GM23248 (cell line): Measurements from ENCODE around the gene IFIH1. TPM values are rescaled to one million over a fixed set of nuclear protein-coding genes. Genes with fewer than 3 reads are reported as not detected.

Experiments
- DNase-seq: peaks from one replicate; pipeline ENCODE4 v3.0.0-alpha.2; 2015
- H2AFZ ChIP-seq: fragments of 200-600 bp; sonication (generic); 2 replicates; pipeline ENCODE4 v1.6.1; 2016; ENCODE audit warnings: antibody characterized with exemption
- H3F3A ChIP-seq: fragments of 200-600 bp; sonication (generic); 2 replicates; pipeline ENCODE4 v1.6.1; 2016; ENCODE audit warnings: mild to moderate bottlenecking, antibody characterized with exemption, mixed run types; ENCODE audit not compliant: insufficient read depth
- H3K27ac ChIP-seq: fragments of 200-600 bp; sonication (generic); 2 replicates; pipeline ENCODE4 v1.5.1; 2016; ENCODE audit warnings: mild to moderate bottlenecking
- H3K27me3 ChIP-seq: fragments of 200-600 bp; sonication (generic); replicated peaks from 2 replicates; pipeline ENCODE4 v1.6.1; 2016; ENCODE audit warnings: mild to moderate bottlenecking; ENCODE audit not compliant: insufficient read depth
- H3K36me3 ChIP-seq: fragments of 200-600 bp; sonication (generic); 2 replicates; pipeline ENCODE4 v1.6.1; 2016; ENCODE audit warnings: low read depth, mild to moderate bottlenecking
- H3K4me1 ChIP-seq: fragments of 200-600 bp; sonication (generic); 2 replicates; pipeline ENCODE4 v1.6.1; 2016; ENCODE audit warnings: mild to moderate bottlenecking; ENCODE audit not compliant: insufficient read depth
- H3K4me2 ChIP-seq: fragments of 200-600 bp; sonication (generic); one replicate; pipeline ENCODE4 v1.6.1; 2016; ENCODE audit warnings: mild to moderate bottlenecking; ENCODE audit not compliant: unreplicated experiment
- H3K4me3 ChIP-seq: fragments of 200-600 bp; sonication (generic); 2 replicates; pipeline ENCODE4 v1.5.1; 2016; ENCODE audit warnings: mild to moderate bottlenecking
- H3K79me2 ChIP-seq: fragments of 200-600 bp; sonication (generic); 2 replicates; pipeline ENCODE4 v1.6.1; 2016; ENCODE audit warnings: mild to moderate bottlenecking; ENCODE audit not compliant: insufficient read depth
- H3K9ac ChIP-seq: fragments of 200-600 bp; sonication (generic); 2 replicates; pipeline ENCODE4 v1.6.1; 2016; ENCODE audit warnings: mild to moderate bottlenecking
- H3K9me2 ChIP-seq: fragments of 200-600 bp; sonication (generic); 2 replicates; pipeline ENCODE4 v1.6.1; 2016; ENCODE audit warnings: mixed run types, mild to moderate bottlenecking, moderate library complexity; ENCODE audit not compliant: insufficient read depth
- H3K9me3 ChIP-seq: fragments of 200-600 bp; sonication (generic); one replicate; pipeline ENCODE4 v1.6.1; 2017; ENCODE audit warnings: low read depth
- H4K20me1 ChIP-seq: fragments of 200-600 bp; sonication (generic); 2 replicates; pipeline ENCODE4 v1.6.0; 2016; ENCODE audit not compliant: insufficient read depth
- EZH2 ChIP-seq: fragments of 200-600 bp; sonication (generic); IDR thresholded peaks from 2 replicates; pipeline ENCODE4 v1.6.1; 2018; ENCODE audit warnings: antibody characterized with exemption, mild to moderate bottlenecking; ENCODE audit not compliant: insufficient read depth, poor library complexity, severe bottlenecking
- EZH2phosphoT487 ChIP-seq: fragments of 200-600 bp; sonication (generic); IDR thresholded peaks from 2 replicates; pipeline ENCODE4 v1.6.1; 2018; ENCODE audit warnings: antibody characterized with exemption, moderate library complexity, mild to moderate bottlenecking, low read depth; ENCODE audit not compliant: insufficient read depth
- WGBS, 2 experiments: methylation state at CpG; one replicate each; pipeline ENCODE4 v1.1.6; 2015 to 2017; ENCODE audit warnings: low lambda C conversion rate in 2 of 2, low coverage in 1 of 2; ENCODE audit errors: missing lambda C conversion rate in 2 of 2; 5-methylcytosine and 5-hydroxymethylcytosine counted together
- in situ Hi-C: fragments of 300-500 bp; cut with MboI; formaldehyde crosslinking; loops from 2 replicates; pipeline ENCODE4 v1.15.0; 2020
- polyA plus RNA-seq: library from polyadenylated mRNA; unstranded; fragments of >200 nt; fragmentation: Nextera tagmentation; extraction: Ambion mirVana; gene quantifications from 2 replicates; pipeline ENCODE4 v1.2.1, GENCODE V29; 2016
- total RNA-seq: library from RNA; depleted of rRNA; stranded (reverse); fragments of >200 nt; shearing (Covaris generic); gene quantifications from 2 replicates; pipeline ENCODE4 v1.2.3, GENCODE V29; 2014

Gene IFIH1
- total and polyA plus RNA-seq, 2 experiments from 2014 or later: 1.3 to 1.6 TPM

GRCh38 chr2:162265666-162266459, 52.6 kb downstream of the IFIH1 start:
- H3K79me2 ChIP-seq: no peaks in the 10 kb centered on the region
- H3K4me3 ChIP-seq: no peak overlapping the region
- no peak for TF ChIP-seq EZH2
- TF ChIP-seq EZH2phosphoT487: no peak
- no peak overlapping the region for H3K27ac ChIP-seq
- H3K9ac ChIP-seq: no peak overlapping the region
- DNase-seq: no peak
- H3K4me1 ChIP-seq: peaks cover 19% of the 10 kb centered on the region
- no peaks in the 10 kb centered on the region for H3K9me2 ChIP-seq
- H3K4me2 ChIP-seq: no peak overlapping the region
- H2AFZ ChIP-seq: 0 out of 2 replicates have a peak overlapping the region, but pooled peaks have one; percentile 31
- H3K27me3 ChIP-seq: no peaks in the 10 kb centered on the region
- 81 to 83% methylated on average over 7 of the region's 7 CpGs for WGBS, 2 experiments
- in situ Hi-C loops: no loop called here
- H3K9me3 ChIP-seq: no peaks in the 10 kb centered on the region
- no peaks in the 10 kb centered on the region for H3K36me3 ChIP-seq
- peaks cover 13% of the 10 kb centered on the region for H3F3A ChIP-seq
- H4K20me1 ChIP-seq: no peaks in the 10 kb centered on the region

GRCh38 chr2:162261032-162261945, 57.2 kb downstream of the IFIH1 start:
- TF ChIP-seq EZH2phosphoT487: no peak
- TF ChIP-seq EZH2: no peak
- Histone ChIP-seq H3K36me3 (no peaks in the 10 kb centered on the region), H3K79me2 (no peaks in the 10 kb centered on the region), H3K9me2 (no peaks in the 10 kb centered on the region), H2AFZ (peak overlapping the region; percentile 71), H3K4me2 (peak overlapping the region; percentile 76), H4K20me1 (no peaks in the 10 kb centered on the region), H3K4me1 (peaks cover 64% of the 10 kb centered on the region), H3K27ac (peak overlapping the region; percentile 87), H3K27me3 (no peaks in the 10 kb centered on the region), H3K9me3 (no peaks in the 10 kb centered on the region), H3K9ac (peak overlapping the region; percentile 53), H3F3A (peaks cover 56% of the 10 kb centered on the region), H3K4me3 (peak overlapping the region; percentile 55)
- WGBS, 2 experiments: 1 to 2% methylated on average over 4 of the region's 4 CpGs
- in situ Hi-C loops: no loop called here
- DNase-seq: peak; percentile 86

GRCh38 chr2:162258686-162259085, 59.8 kb downstream of the IFIH1 start:
- H3K27ac ChIP-seq: peak overlapping the region; percentile 88
- peak overlapping the region; percentile 66 for H3K4me2 ChIP-seq
- H3F3A ChIP-seq: peaks cover 62% of the 10 kb centered on the region
- peak overlapping the region; percentile 35; the same call in 1 of the 2 replicates for H2AFZ ChIP-seq
- peak overlapping the region; percentile 49 for H3K9ac ChIP-seq
- in situ Hi-C loops: no loop called here
- DNase-seq: peak; percentile 88
- H4K20me1 ChIP-seq: no peaks in the 10 kb centered on the region
- H3K79me2 ChIP-seq: no peaks in the 10 kb centered on the region
- H3K36me3 ChIP-seq: no peaks in the 10 kb centered on the region
- 0 out of 2 replicates have a peak, but pooled peaks have one; percentile 57 for TF ChIP-seq EZH2phosphoT487
- TF ChIP-seq EZH2: no peak
- no peaks in the 10 kb centered on the region for H3K9me3 ChIP-seq
- H3K9me2 ChIP-seq: no peaks in the 10 kb centered on the region
- peak overlapping the region; percentile 31; the same call in 1 of the 2 replicates for H3K4me3 ChIP-seq
- WGBS, 2 experiments: 0 to 4% methylated on average over 2 of the region's 2 CpGs
- H3K4me1 ChIP-seq: peaks cover 68% of the 10 kb centered on the region
- no peaks in the 10 kb centered on the region for H3K27me3 ChIP-seq

GRCh38 chr2:162258169-162258568, 60.3 kb downstream of the IFIH1 start:
- Histone ChIP-seq H3K4me3 (peak overlapping the region; percentile 31; the same call in 1 of the 2 replicates), H3K9me2 (no peaks in the 10 kb centered on the region), H3K27ac (peak overlapping the region; percentile 88), H3K79me2 (no peaks in the 10 kb centered on the region), H3K4me1 (peaks cover 64% of the 10 kb centered on the region), H3K36me3 (no peaks in the 10 kb centered on the region), H3K9me3 (no peaks in the 10 kb centered on the region), H3K9ac (peak overlapping the region; percentile 49), H3K27me3 (no peaks in the 10 kb centered on the region), H3F3A (peaks cover 62% of the 10 kb centered on the region), H3K4me2 (peak overlapping the region; percentile 66), H4K20me1 (no peaks in the 10 kb centered on the region), H2AFZ (peak overlapping the region; percentile 35; the same call in 1 of the 2 replicates)
- DNase-seq: peak; percentile 68
- WGBS, 2 experiments: 21 to 22% methylated on average over 4 of the region's 4 CpGs
- in situ Hi-C loops: no loop called here
- no peak for TF ChIP-seq EZH2
- TF ChIP-seq EZH2phosphoT487: no peak
